K562 (cell line): ENCODE measurements around the gene CAMK1D. TPM values are rescaled to one million over a fixed set of nuclear protein-coding genes. Genes with fewer than 3 reads are reported as not detected.

ENCODE experiments used
- DLX4 ChIP-seq: fragments of 250-450 bp; sonication (Bioruptor Pico); IDR thresholded peaks from 2 replicates; pipeline ENCODE4 v1.6.1; 2021; ENCODE audit warnings: mild to moderate bottlenecking
- PRDM10 ChIP-seq: fragments of 450-650 bp; IDR thresholded peaks from 2 replicates; pipeline ENCODE4 v1.6.1; 2018; ENCODE audit not compliant: partially characterized antibody
- RBM14 ChIP-seq: fragments of 200-400 bp; formaldehyde crosslinking; IDR thresholded peaks from 2 replicates; pipeline ENCODE4 v1.6.1; 2018; ENCODE audit warnings: low read depth, mild to moderate bottlenecking, low read length, moderate library complexity, borderline replicate concordance; ENCODE audit not compliant: insufficient read depth
- polyA plus RNA-seq, 8 experiments: library from polyadenylated mRNA; depleted of rRNA in 4 of 8; stranded (reverse) in 5 of 8; unstranded in 3 of 8; fragments of >200 nt; fragmentation: Nextera tagmentation in 2 of 8; fragmentation: Illumina TruSeq in 1 of 8; extraction: Ambion mirVana in 2 of 8; extraction: Trizol in 1 of 8; gene quantifications; 2 replicates each; pipeline versions ENCODE4 v1.2.1 to v1.2.3, GENCODE V29; 2011 to 2014; ENCODE audit warnings: inconsistent platforms in 1 of 8, missing spikeins in 1 of 8
- total RNA-seq, 7 experiments: library from RNA; depleted of rRNA in 6 of 7; stranded (reverse); fragments of >200 nt in 6 of 7; fragmentation: Illumina TruSeq in 2 of 7; extraction: Trizol in 2 of 7; gene quantifications; 2 replicates each; pipeline versions ENCODE4 v1.2.1 to v1.2.3, GENCODE V29; 2011 to 2021; ENCODE audit warnings: low replicate concordance in 1 of 7
- TF ChIP-seq, protein P1 (sequence below): sonication (generic); formaldehyde crosslinking; IDR thresholded peaks from 2 replicates; pipeline ENCODE4 v1.8.1; 2023; ENCODE audit warnings: mild to moderate bottlenecking, missing genetic modification reagents

Gene CAMK1D
- total and polyA plus RNA-seq, 9 of the 15 experiments (the other 6 are each of a cell fraction or from before 2014, with no cell fraction given): 0.12 to 0.24 (median 0.20) TPM; not detected in 5

- TF ChIP-seq, protein P1, sequence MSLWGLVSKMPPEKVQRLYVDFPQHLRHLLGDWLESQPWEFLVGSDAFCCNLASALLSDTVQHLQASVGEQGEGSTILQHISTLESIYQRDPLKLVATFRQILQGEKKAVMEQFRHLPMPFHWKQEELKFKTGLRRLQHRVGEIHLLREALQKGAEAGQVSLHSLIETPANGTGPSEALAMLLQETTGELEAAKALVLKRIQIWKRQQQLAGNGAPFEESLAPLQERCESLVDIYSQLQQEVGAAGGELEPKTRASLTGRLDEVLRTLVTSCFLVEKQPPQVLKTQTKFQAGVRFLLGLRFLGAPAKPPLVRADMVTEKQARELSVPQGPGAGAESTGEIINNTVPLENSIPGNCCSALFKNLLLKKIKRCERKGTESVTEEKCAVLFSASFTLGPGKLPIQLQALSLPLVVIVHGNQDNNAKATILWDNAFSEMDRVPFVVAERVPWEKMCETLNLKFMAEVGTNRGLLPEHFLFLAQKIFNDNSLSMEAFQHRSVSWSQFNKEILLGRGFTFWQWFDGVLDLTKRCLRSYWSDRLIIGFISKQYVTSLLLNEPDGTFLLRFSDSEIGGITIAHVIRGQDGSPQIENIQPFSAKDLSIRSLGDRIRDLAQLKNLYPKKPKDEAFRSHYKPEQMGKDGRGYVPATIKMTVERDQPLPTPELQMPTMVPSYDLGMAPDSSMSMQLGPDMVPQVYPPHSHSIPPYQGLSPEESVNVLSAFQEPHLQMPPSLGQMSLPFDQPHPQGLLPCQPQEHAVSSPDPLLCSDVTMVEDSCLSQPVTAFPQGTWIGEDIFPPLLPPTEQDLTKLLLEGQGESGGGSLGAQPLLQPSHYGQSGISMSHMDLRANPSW (CRISPR knock-in tag): no peak
- TF ChIP-seq PRDM10: no peak
- TF ChIP-seq DLX4 (CRISPR knock-in tag): no peak
- no peak for TF ChIP-seq RBM14
- TF ChIP-seq, all 486 proteins: peak for 0
Observed at GRCh38 chr10:12685261-12686058, 336.1 kb downstream of the CAMK1D start (continued).
